Testis (tissue), 3 donors: ENCODE data around the gene PAFAH2. TPM values are rescaled to one million over a fixed set of nuclear protein-coding genes. Genes with fewer than 3 reads are reported as not detected.
A peak's percentile ranks its signal among the peaks of the same experiment; 100 is the strongest.

Source experiments
- DNase-seq: peaks from one replicate; pipeline ENCODE4 v3.0.0-alpha.2; 2019
- H3K27ac ChIP-seq, 2 donors: fragments of 200-600 bp; sonication (generic); one replicate each; pipeline ENCODE4 v1.5.1; 2019
- H3K27me3 ChIP-seq: fragments of 200-600 bp; sonication (generic); one replicate; pipeline ENCODE4 v1.5.1; 2019
- H3K36me3 ChIP-seq: fragments of 200-600 bp; sonication (generic); one replicate; pipeline ENCODE4 v1.5.1; 2017; ENCODE audit warnings: low read depth; ENCODE audit errors: missing control alignments
- H3K4me1 ChIP-seq: fragments of 200-600 bp; sonication (generic); one replicate; pipeline ENCODE4 v1.5.1; 2019
- H3K4me3 ChIP-seq, 2 donors: fragments of 200-600 bp; sonication (generic); one replicate each; pipeline ENCODE4 v1.5.1; 2017 to 2019
- H3K9me3 ChIP-seq: fragments of 200-600 bp; sonication (generic); one replicate; pipeline ENCODE4 v1.5.1; 2017
- CTCF ChIP-seq, 3 experiments: fragments of 450-650 bp in 2 of 3; fragments of 200-600 bp in 1 of 3; sonication (generic) in 1 of 3; IDR thresholded peaks; one replicate each; pipeline ENCODE4 v1.5.1; 2016 to 2019; ENCODE audit warnings: antibody characterized with exemption in 3 of 3, mild to moderate bottlenecking in 2 of 3, moderate library complexity in 1 of 3
- POLR2A ChIP-seq: fragments of 450-650 bp; IDR thresholded peaks from one replicate; pipeline ENCODE4 v1.6.1; 2017; ENCODE audit warnings: antibody characterized with exemption, mild to moderate bottlenecking, moderate library complexity
- WGBS, 2 donors: methylation state at CpG; one replicate each; pipeline ENCODE4 v1.1.5; 2018; 5-methylcytosine and 5-hydroxymethylcytosine counted together
- intact Hi-C: fragments of 100-400 bp; cut with DNase I; formaldehyde crosslinking; loops from one replicate; pipeline ENCODE4 v1.15.1; 2023; ENCODE audit warnings: low total_unique reads
- polyA plus RNA-seq: library from polyadenylated mRNA; stranded (reverse); fragments of 350-450 nt; fragmentation: Illumina TruSeq; extraction: RNeasy Lipid Tissue Mini Kit (QIAGEN cat#74804); gene quantifications from one replicate; pipeline ENCODE4 v1.2.3, GENCODE V29; 2014; ENCODE audit warnings: low read depth, low replicate concordance; ENCODE audit not compliant: insufficient read depth
- total RNA-seq, 2 donors: library from RNA; depleted of rRNA; stranded (reverse); fragments of >200 nt; gene quantifications; one replicate each; pipeline ENCODE4 v1.2.3, GENCODE V29; 2016

Gene PAFAH2
- total and polyA plus RNA-seq, 3 donors from 2014 or later: 14.5 to 24.1 (median 18.9) TPM

- no peaks in the 10 kb centered on the region for H3K36me3 ChIP-seq
- no peaks in the 10 kb centered on the region for H3K4me1 ChIP-seq
- H3K4me3 ChIP-seq: no peak overlapping the region
- H3K27me3 ChIP-seq: no peaks in the 10 kb centered on the region
- TF ChIP-seq CTCF (IDR thresholded peaks at IDR 0.05): no peak
- no peak for TF ChIP-seq POLR2A
- H3K9me3 ChIP-seq: no peaks in the 10 kb centered on the region
- no peak overlapping the region for H3K27ac ChIP-seq
- intact Hi-C loops: no loop called here
- no peak for DNase-seq
These were observed 42.3 kb downstream of the PAFAH2 start for GRCh38 chr1:25955553-25955952.

GRCh38 chr1:25954282-25954938 lies 43.5 kb downstream of the PAFAH2 start:
- Histone ChIP-seq H3K36me3 (no peaks in the 10 kb centered on the region), H3K27ac (no peak overlapping the region), H3K4me3 (no peak overlapping the region), H3K9me3 (no peaks in the 10 kb centered on the region), H3K4me1 (no peaks in the 10 kb centered on the region), H3K27me3 (no peaks in the 10 kb centered on the region)
- no peak for DNase-seq
- WGBS, 2 donors: 82 to 85% methylated on average over 10 of the region's 10 CpGs
- intact Hi-C loops: no loop called here
- TF ChIP-seq CTCF (IDR thresholded peaks at IDR 0.05): no peak
- no peak for TF ChIP-seq POLR2A

- WGBS, 2 donors: 41 to 59% methylated on average over 4 of the region's 4 CpGs
- no peak overlapping the region for H3K4me3 ChIP-seq
- no peaks in the 10 kb centered on the region for H3K27me3 ChIP-seq
- TF ChIP-seq CTCF (IDR thresholded peaks at IDR 0.05) (no peak), POLR2A (no peak)
- no peaks in the 10 kb centered on the region for H3K4me1 ChIP-seq
- no peak overlapping the region for H3K27ac ChIP-seq
- DNase-seq: peak; percentile 39
- H3K36me3 ChIP-seq: no peaks in the 10 kb centered on the region
- intact Hi-C loops: no loop called here
- H3K9me3 ChIP-seq: no peaks in the 10 kb centered on the region
These were observed 44.9 kb downstream of the PAFAH2 start for GRCh38 chr1:25952841-25953401.

GRCh38 chr1:25948641-25949040 lies 49.2 kb downstream of the PAFAH2 start:
- no peak overlapping the region for H3K4me3 ChIP-seq
- 82 to 93% methylated on average over 4 of the region's 4 CpGs for WGBS, 2 donors

More at GRCh38 chr1:25948641-25949040, 49.2 kb downstream of the PAFAH2 start:
- Histone ChIP-seq H3K27me3 (no peaks in the 10 kb centered on the region), H3K9me3 (no peaks in the 10 kb centered on the region), H3K36me3 (no peaks in the 10 kb centered on the region), H3K27ac (no peak overlapping the region), H3K4me1 (no peaks in the 10 kb centered on the region)
- intact Hi-C loops: no loop called here
- TF ChIP-seq CTCF (IDR thresholded peaks at IDR 0.05) (no peak), POLR2A (no peak)
- DNase-seq: no peak
